ENCODE results near the gene KIF16B. TPM values are rescaled to one million over a fixed set of nuclear protein-coding genes. Genes with fewer than 3 reads are reported as not detected.

The KIF16B gene
- polyA plus RNA-seq (2013, experiment 1 of 2) = 7.7 TPM
- polyA plus RNA-seq (2013, experiment 2 of 2) = 7.8 TPM

- Histone ChIP-seq H3K9ac (ENCODE audit: low read length) (peak within 1 kb of the TSS; percentile 78), H3K23ac (ENCODE audit: low read length in 2 of 2) (no peak within 1 kb of the TSS), H3K79me1 (replicated peaks; ENCODE audit: low read length, poor library complexity, severe bottlenecking) (peaks cover 16% of the 10 kb centered on the region), H3K4me2 (ENCODE audit: low read length, poor library complexity, severe bottlenecking) (peak within 1 kb of the TSS; percentile 87), H3K4me3 (ENCODE audit: insufficient read depth in 1 of 2, low read depth in 1 of 2, low read length in 2 of 2) (peak within 1 kb of the TSS; percentile 83 to 87), H3K27ac (ENCODE audit: low read length, poor library complexity, severe bottlenecking) (no peak within 1 kb of the TSS), H2BK120ac (ENCODE audit: low read depth, low read length) (peak within 1 kb of the TSS; percentile 74), H3K14ac (ENCODE audit: low read length in 2 of 2) (peak within 1 kb of the TSS in 1 of 2 experiments; percentile 36), H3K18ac (ENCODE audit: low read depth in 1 of 2, low read length in 2 of 2) (peak within 1 kb of the TSS; percentile 28 to 58), H3K4me1 (ENCODE audit: control insufficient read depth, insufficient read depth, low read depth, low read length) (peaks cover 9% of the 10 kb centered on the region), H2BK12ac (ENCODE audit: low read length in 2 of 2) (peak within 1 kb of the TSS in 1 of 2 experiments; percentile 64), H4K8ac (ENCODE audit: low read length) (peak within 1 kb of the TSS; percentile 66), H2BK5ac (ENCODE audit: low read depth, low read length, poor library complexity, severe bottlenecking) (no peak within 1 kb of the TSS), H3K4ac (ENCODE audit: low read depth in 1 of 2, low read length in 2 of 2) (peak within 1 kb of the TSS; percentile 47 to 81), H2AFZ (ENCODE audit: low read depth, low read length) (peak within 1 kb of the TSS; percentile 81), H3K27me3 (ENCODE audit: control insufficient read depth in 1 of 2, insufficient read depth in 1 of 2, low read length in 2 of 2) (no peaks in the 10 kb centered on the region), H3K36me3 (ENCODE audit: control insufficient read depth in 1 of 2, insufficient read depth in 2 of 2, low read depth in 1 of 2, low read length in 2 of 2) (no peaks in the 10 kb centered on the region), H2BK15ac (ENCODE audit: low read depth, poor library complexity, severe bottlenecking) (peak within 1 kb of the TSS; percentile 92), H2AK5ac (ENCODE audit: low read length, severe bottlenecking) (no peak within 1 kb of the TSS), H3K9me3 (ENCODE audit: control insufficient read depth, low read length) (no peaks in the 10 kb centered on the region), H4K91ac (ENCODE audit: low read length) (no peak within 1 kb of the TSS)
- 9% methylated on average over 61 of the region's 65 CpGs for WGBS
- peak; percentile 88 for DNase-seq
These were observed at the start of gene KIF16B for GRCh38 chr20:16573001-16573965. KIF16B (minus strand) TSS chr20:16573448; CDS start chr20:16573275, 173 bp downstream.

GRCh38 chr20:16622501-16622900 lies 49.3 kb upstream of the KIF16B start:
- Histone ChIP-seq H3K27ac (ENCODE audit: low read length, poor library complexity, severe bottlenecking) (no peak overlapping the region), H3K4ac (ENCODE audit: low read depth in 1 of 2, low read length in 2 of 2) (no peak overlapping the region), H2AFZ (ENCODE audit: low read depth, low read length) (no peak overlapping the region), H3K9ac (ENCODE audit: low read length) (no peak overlapping the region), H3K9me3 (ENCODE audit: control insufficient read depth, low read length) (no peaks in the 10 kb centered on the region), H3K18ac (ENCODE audit: low read depth in 1 of 2, low read length in 2 of 2) (no peak overlapping the region), H3K4me3 (ENCODE audit: insufficient read depth in 1 of 2, low read depth in 1 of 2, low read length in 2 of 2) (no peak overlapping the region), H2BK5ac (ENCODE audit: low read depth, low read length, poor library complexity, severe bottlenecking) (no peak overlapping the region), H3K23ac (ENCODE audit: low read length in 2 of 2) (no peak overlapping the region), H2BK120ac (ENCODE audit: low read depth, low read length) (no peak overlapping the region), H3K27me3 (ENCODE audit: control insufficient read depth in 1 of 2, insufficient read depth in 1 of 2, low read length in 2 of 2) (no peaks in the 10 kb centered on the region), H3K4me2 (ENCODE audit: low read length, poor library complexity, severe bottlenecking) (no peak overlapping the region), H3K4me1 (ENCODE audit: control insufficient read depth, insufficient read depth, low read depth, low read length) (no peaks in the 10 kb centered on the region), H3K79me1 (replicated peaks; ENCODE audit: low read length, poor library complexity, severe bottlenecking) (no peaks in the 10 kb centered on the region), H2BK15ac (ENCODE audit: low read depth, poor library complexity, severe bottlenecking) (no peak overlapping the region), H2BK12ac (ENCODE audit: low read length in 2 of 2) (no peak overlapping the region), H3K36me3 (ENCODE audit: control insufficient read depth in 1 of 2, insufficient read depth in 2 of 2, low read depth in 1 of 2, low read length in 2 of 2) (no peaks in the 10 kb centered on the region), H3K14ac (ENCODE audit: low read length in 2 of 2) (no peak overlapping the region), H4K8ac (ENCODE audit: low read length) (no peak overlapping the region), H2AK5ac (ENCODE audit: low read length, severe bottlenecking) (no peak overlapping the region), H4K91ac (ENCODE audit: low read length) (no peak overlapping the region)
- no peak for DNase-seq

- H2BK12ac ChIP-seq (ENCODE audit: low read length in 2 of 2) = no peak overlapping the region
- H3K14ac ChIP-seq (ENCODE audit: low read length in 2 of 2) = no peak overlapping the region
- H3K18ac ChIP-seq (ENCODE audit: low read depth in 1 of 2, low read length in 2 of 2) = no peak overlapping the region
- DNase-seq = no peak
- H2AFZ ChIP-seq (ENCODE audit: low read depth, low read length) = no peak overlapping the region
- no peak overlapping the region for H3K23ac ChIP-seq (ENCODE audit: low read length in 2 of 2)
- H2BK120ac ChIP-seq (ENCODE audit: low read depth, low read length) = no peak overlapping the region
- H3K79me1 ChIP-seq (replicated peaks; ENCODE audit: low read length, poor library complexity, severe bottlenecking) = no peaks in the 10 kb centered on the region
- no peak overlapping the region for H3K4me3 ChIP-seq (ENCODE audit: insufficient read depth in 1 of 2, low read depth in 1 of 2, low read length in 2 of 2)
- H3K4me1 ChIP-seq (ENCODE audit: control insufficient read depth, insufficient read depth, low read depth, low read length) = no peaks in the 10 kb centered on the region
- no peak overlapping the region for H2BK5ac ChIP-seq (ENCODE audit: low read depth, low read length, poor library complexity, severe bottlenecking)
- no peak overlapping the region for H2AK5ac ChIP-seq (ENCODE audit: low read length, severe bottlenecking)
- H3K9ac ChIP-seq (ENCODE audit: low read length) = no peak overlapping the region
- H3K4ac ChIP-seq (ENCODE audit: low read depth in 1 of 2, low read length in 2 of 2) = no peak overlapping the region
- no peak overlapping the region for H3K4me2 ChIP-seq (ENCODE audit: low read length, poor library complexity, severe bottlenecking)
- no peak overlapping the region for H4K91ac ChIP-seq (ENCODE audit: low read length)
- 59% methylated on average over 5 of the region's 7 CpGs for WGBS
- H3K27ac ChIP-seq (ENCODE audit: low read length, poor library complexity, severe bottlenecking) = no peak overlapping the region
- H2BK15ac ChIP-seq (ENCODE audit: low read depth, poor library complexity, severe bottlenecking) = no peak overlapping the region
- H3K36me3 ChIP-seq (ENCODE audit: control insufficient read depth in 1 of 2, insufficient read depth in 2 of 2, low read depth in 1 of 2, low read length in 2 of 2) = no peaks in the 10 kb centered on the region
- no peak overlapping the region for H4K8ac ChIP-seq (ENCODE audit: low read length)
- no peaks in the 10 kb centered on the region for H3K27me3 ChIP-seq (ENCODE audit: control insufficient read depth in 1 of 2, insufficient read depth in 1 of 2, low read length in 2 of 2)
- H3K9me3 ChIP-seq (ENCODE audit: control insufficient read depth, low read length) = no peaks in the 10 kb centered on the region
These were observed 48.3 kb upstream of the KIF16B start for GRCh38 chr20:16621435-16622141.

- Histone ChIP-seq H2BK15ac (ENCODE audit: low read depth, poor library complexity, severe bottlenecking) (no peak overlapping the region), H3K4me2 (ENCODE audit: low read length, poor library complexity, severe bottlenecking) (no peak overlapping the region), H3K14ac (ENCODE audit: low read length in 2 of 2) (no peak overlapping the region), H3K18ac (ENCODE audit: low read depth in 1 of 2, low read length in 2 of 2) (no peak overlapping the region), H3K4ac (ENCODE audit: low read depth in 1 of 2, low read length in 2 of 2) (no peak overlapping the region), H2BK5ac (ENCODE audit: low read depth, low read length, poor library complexity, severe bottlenecking) (no peak overlapping the region), H2BK12ac (ENCODE audit: low read length in 2 of 2) (no peak overlapping the region), H3K4me1 (ENCODE audit: control insufficient read depth, insufficient read depth, low read depth, low read length) (no peaks in the 10 kb centered on the region), H3K36me3 (ENCODE audit: control insufficient read depth in 1 of 2, insufficient read depth in 2 of 2, low read depth in 1 of 2, low read length in 2 of 2) (no peaks in the 10 kb centered on the region), H2AK5ac (ENCODE audit: low read length, severe bottlenecking) (no peak overlapping the region), H3K9me3 (ENCODE audit: control insufficient read depth, low read length) (no peaks in the 10 kb centered on the region), H4K91ac (ENCODE audit: low read length) (no peak overlapping the region), H3K23ac (ENCODE audit: low read length in 2 of 2) (no peak overlapping the region), H3K27ac (ENCODE audit: low read length, poor library complexity, severe bottlenecking) (no peak overlapping the region), H4K8ac (ENCODE audit: low read length) (no peak overlapping the region), H3K79me1 (replicated peaks; ENCODE audit: low read length, poor library complexity, severe bottlenecking) (no peaks in the 10 kb centered on the region), H2AFZ (ENCODE audit: low read depth, low read length) (no peak overlapping the region), H3K27me3 (ENCODE audit: control insufficient read depth in 1 of 2, insufficient read depth in 1 of 2, low read length in 2 of 2) (no peaks in the 10 kb centered on the region), H2BK120ac (ENCODE audit: low read depth, low read length) (no peak overlapping the region), H3K4me3 (ENCODE audit: insufficient read depth in 1 of 2, low read depth in 1 of 2, low read length in 2 of 2) (no peak overlapping the region), H3K9ac (ENCODE audit: low read length) (no peak overlapping the region)
- WGBS = 83% methylated on average over 5 of the region's 5 CpGs
- no peak for DNase-seq
These were observed 47.7 kb upstream of the KIF16B start for GRCh38 chr20:16620961-16621360.

All from mesenchymal stem cell (in vitro differentiated cells and primary cell).